Panc1 (cell line): ENCODE data around the gene GUF1. TPM values are rescaled to one million over a fixed set of nuclear protein-coding genes. Genes with fewer than 3 reads are reported as not detected.

Source experiments
- ATAC-seq: fragments of 200-7000 bp; cut with Tn5 transposase; 2 replicates; pipeline ENCODE4 v1.9.1; 2020; ENCODE audit warnings: mild to moderate bottlenecking, moderate library complexity
- BruUV-seq: library from RNA; stranded (reverse); fragments of 400-500 nt; replicated peaks from 2 replicates; lab custom pipeline; 2021; lab: Mats Ljungman, UMichigan
- CTCF ChIA-PET: fragments of 300-600 bp; sonication (Branson Sonifier 250); formaldehyde crosslinking; loops from one replicate; lab custom pipeline; 2022; ENCODE audit warnings: antibody characterized with exemption; lab: Charles Lee
- POLR2A ChIA-PET: fragments of 300-600 bp; sonication (Branson Sonifier 250); formaldehyde crosslinking; loops from one replicate; lab custom pipeline; 2022; ENCODE audit warnings: antibody characterized with exemption; lab: Charles Lee
- DNase-seq: peaks from one replicate; pipeline ENCODE4 v3.0.0-alpha.2; 2010; ENCODE audit warnings: low read depth, low spot score
- H3K27ac ChIP-seq: 2 replicates; pipeline ENCODE4 v1.5.1; 2011; ENCODE audit warnings: mild to moderate bottlenecking, low read length, inconsistent platforms
- H3K27me3 ChIP-seq: fragments of 200-500 bp; sonication (Bioruptor generic); 2 replicates; pipeline ENCODE4 v1.6.0; 2014; ENCODE audit warnings: low read length, inconsistent platforms; ENCODE audit not compliant: control insufficient read depth, insufficient read depth
- H3K36me3 ChIP-seq: fragments of 200-500 bp; sonication (Bioruptor generic); 2 replicates; pipeline ENCODE4 v1.5.1; 2014; ENCODE audit warnings: inconsistent platforms, mild to moderate bottlenecking, low read length, moderate library complexity; ENCODE audit not compliant: control insufficient read depth, insufficient read depth
- H3K4me1 ChIP-seq: 2 replicates; pipeline ENCODE4 v1.5.1; 2011; ENCODE audit warnings: inconsistent platforms, mild to moderate bottlenecking, low read length, moderate library complexity; ENCODE audit not compliant: control insufficient read depth, insufficient read depth
- H3K4me3 ChIP-seq, 2 experiments: 2 replicates each; pipeline ENCODE4 v1.5.1; 2011 to 2012; ENCODE audit warnings: low read depth in 2 of 2, low read length in 2 of 2, mild to moderate bottlenecking in 2 of 2, inconsistent platforms in 1 of 2, moderate library complexity in 1 of 2
- H3K9me3 ChIP-seq: fragments of 200-500 bp; sonication (Bioruptor generic); 2 replicates; pipeline ENCODE4 v1.5.1; 2014; ENCODE audit warnings: low read depth, mild to moderate bottlenecking, inconsistent platforms, low read length, moderate library complexity; ENCODE audit not compliant: control insufficient read depth, insufficient read depth
- CTCF ChIP-seq: fragments of 450-650 bp; IDR thresholded peaks from 2 replicates; pipeline ENCODE4 v1.5.1; 2017; ENCODE audit warnings: mild to moderate bottlenecking
- POLR2AphosphoS5 ChIP-seq: IDR thresholded peaks from 2 replicates; pipeline ENCODE4 v1.6.1; 2012; ENCODE audit warnings: mild to moderate bottlenecking, low read depth, low read length, moderate library complexity
- SIN3A ChIP-seq: IDR thresholded peaks from 2 replicates; pipeline ENCODE4 v1.6.1; 2012; ENCODE audit warnings: low read depth, mild to moderate bottlenecking, low read length, moderate library complexity, borderline replicate concordance; ENCODE audit not compliant: insufficient read depth
- TCF7L2 ChIP-seq: IDR thresholded peaks from 2 replicates; pipeline ENCODE4 v1.6.1; 2011; ENCODE audit warnings: mild to moderate bottlenecking, low read depth, low read length, inconsistent platforms
- in situ Hi-C: cut with HindIII; loops from 2 replicates; pipeline ENCODE4 v1.10.0; 2016; ENCODE audit warnings: low sequenced_read_pairs, low pct_unique_long_range_greater_than_20kb
- intact Hi-C: fragments of 100-400 bp; cut with micrococcal nuclease; formaldehyde crosslinking; loops from one replicate; pipeline ENCODE4 v1.10.0; 2022; ENCODE audit not compliant: unreplicated experiment
- total RNA-seq: library from RNA; stranded (reverse); gene quantifications from one replicate; pipeline ENCODE4 v1.2.1, GENCODE V29; 2021; ENCODE audit not compliant: unreplicated experiment
- TF ChIP-seq, protein P1 (sequence below), 2 experiments: IDR thresholded peaks; 2 replicates each; pipeline ENCODE4 v1.6.1; 2011 to 2012; ENCODE audit warnings: low read depth in 2 of 2, control low read depth in 1 of 2, low read length in 1 of 2, mild to moderate bottlenecking in 1 of 2, moderate library complexity in 1 of 2; ENCODE audit not compliant: insufficient read depth in 1 of 2

GUF1 gene
- total RNA-seq, 1 experiment from 2014 or later, result 11.6 TPM

- no peak for TF ChIP-seq SIN3A
- TF ChIP-seq, protein P1, sequence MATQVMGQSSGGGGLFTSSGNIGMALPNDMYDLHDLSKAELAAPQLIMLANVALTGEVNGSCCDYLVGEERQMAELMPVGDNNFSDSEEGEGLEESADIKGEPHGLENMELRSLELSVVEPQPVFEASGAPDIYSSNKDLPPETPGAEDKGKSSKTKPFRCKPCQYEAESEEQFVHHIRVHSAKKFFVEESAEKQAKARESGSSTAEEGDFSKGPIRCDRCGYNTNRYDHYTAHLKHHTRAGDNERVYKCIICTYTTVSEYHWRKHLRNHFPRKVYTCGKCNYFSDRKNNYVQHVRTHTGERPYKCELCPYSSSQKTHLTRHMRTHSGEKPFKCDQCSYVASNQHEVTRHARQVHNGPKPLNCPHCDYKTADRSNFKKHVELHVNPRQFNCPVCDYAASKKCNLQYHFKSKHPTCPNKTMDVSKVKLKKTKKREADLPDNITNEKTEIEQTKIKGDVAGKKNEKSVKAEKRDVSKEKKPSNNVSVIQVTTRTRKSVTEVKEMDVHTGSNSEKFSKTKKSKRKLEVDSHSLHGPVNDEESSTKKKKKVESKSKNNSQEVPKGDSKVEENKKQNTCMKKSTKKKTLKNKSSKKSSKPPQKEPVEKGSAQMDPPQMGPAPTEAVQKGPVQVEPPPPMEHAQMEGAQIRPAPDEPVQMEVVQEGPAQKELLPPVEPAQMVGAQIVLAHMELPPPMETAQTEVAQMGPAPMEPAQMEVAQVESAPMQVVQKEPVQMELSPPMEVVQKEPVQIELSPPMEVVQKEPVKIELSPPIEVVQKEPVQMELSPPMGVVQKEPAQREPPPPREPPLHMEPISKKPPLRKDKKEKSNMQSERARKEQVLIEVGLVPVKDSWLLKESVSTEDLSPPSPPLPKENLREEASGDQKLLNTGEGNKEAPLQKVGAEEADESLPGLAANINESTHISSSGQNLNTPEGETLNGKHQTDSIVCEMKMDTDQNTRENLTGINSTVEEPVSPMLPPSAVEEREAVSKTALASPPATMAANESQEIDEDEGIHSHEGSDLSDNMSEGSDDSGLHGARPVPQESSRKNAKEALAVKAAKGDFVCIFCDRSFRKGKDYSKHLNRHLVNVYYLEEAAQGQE (IDR thresholded peaks at IDR 0.05; ENCODE audit: insufficient read depth in 1 of 2, low read depth in 2 of 2, low read length in 1 of 2), result no peak
- intact Hi-C loops (no loop called here), in situ Hi-C loops (no loop called here)
- Histone ChIP-seq H3K9me3 (no peaks in the 10 kb centered on the region), H3K27ac (no peak overlapping the region), H3K4me3 (no peak overlapping the region), H3K36me3 (no peaks in the 10 kb centered on the region), H3K27me3 (no peaks in the 10 kb centered on the region), H3K4me1 (no peaks in the 10 kb centered on the region)
- BruUV-seq, result no TSS peak
- ChIA-PET POLR2A (no interaction called here), CTCF (no interaction called here)
- no peak for ATAC-seq
- DNase-seq, result no peak
These were observed 6.6 kb upstream of the GUF1 start for GRCh38 chr4:44671636-44672035.

DNA sequence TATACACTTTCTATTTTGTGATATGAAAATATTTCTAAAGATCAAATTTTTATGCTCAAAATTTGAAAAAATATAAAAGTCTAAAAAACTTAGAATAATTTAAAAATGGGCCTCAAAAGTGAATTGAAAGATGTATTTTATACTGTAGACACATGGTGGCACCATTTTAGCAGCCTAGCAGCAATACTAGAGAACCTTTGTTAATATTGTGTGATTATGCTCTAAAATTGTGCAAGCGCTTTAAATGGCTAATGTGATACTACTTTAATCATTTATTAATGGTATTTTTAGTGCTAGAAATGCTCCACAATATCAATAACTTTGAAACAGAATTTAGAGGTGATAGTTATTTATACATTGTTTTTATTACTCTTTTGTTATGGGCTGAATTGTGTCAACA is 3.7 kb upstream of the GUF1 start:
- CTCF ChIA-PET, result no interaction called here
- ATAC-seq, result no peak
- H3K4me3 ChIP-seq, result no peak overlapping the region
- peaks cover 8% of the 10 kb centered on the region; the same call in 1 of the 2 replicates for H3K36me3 ChIP-seq
- no peaks in the 10 kb centered on the region for H3K27me3 ChIP-seq
- peak; percentile 11; the same call in 1 of the 2 replicates for TF ChIP-seq CTCF
- TF ChIP-seq POLR2AphosphoS5, result no peak
- H3K4me1 ChIP-seq, result no peaks in the 10 kb centered on the region
- intact Hi-C loops, result no loop called here
- POLR2A ChIA-PET, result no interaction called here
- DNase-seq, result no peak
- in situ Hi-C loops, result no loop called here
- H3K27ac ChIP-seq, result no peak overlapping the region
- no TSS peak for BruUV-seq
- no peaks in the 10 kb centered on the region for H3K9me3 ChIP-seq

DNA sequence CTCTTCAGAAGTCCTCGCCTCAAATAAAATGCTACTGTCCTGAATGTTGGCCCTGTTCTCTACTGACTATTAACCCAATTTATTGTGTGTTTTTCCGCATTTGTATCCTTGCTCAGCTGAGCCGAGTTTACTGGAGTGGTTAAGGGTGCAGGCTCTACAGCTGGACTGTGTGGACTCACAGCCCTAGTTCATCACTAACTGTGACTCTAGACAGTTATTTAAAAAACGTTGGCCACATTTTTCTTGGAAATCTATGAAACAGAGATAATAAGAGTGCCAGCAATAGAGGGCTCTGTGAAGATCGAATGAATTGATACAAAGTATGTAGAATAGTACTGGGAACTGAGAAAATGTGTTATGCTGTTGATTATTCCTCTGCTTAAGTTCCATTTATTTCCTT is 2.9 kb upstream of the GUF1 start:
- no TSS peak for BruUV-seq
- DNase-seq (no peak), ATAC-seq (no peak)
- POLR2A ChIA-PET, result interaction anchor here (0.6 kb wide), 1 partner anchor 33 kb away, joined by 3 read pairs; no protein-coding TSS in a partner anchor
- H3K27ac ChIP-seq, result no peak overlapping the region
- H3K27me3 ChIP-seq, result no peaks in the 10 kb centered on the region
- no peaks in the 10 kb centered on the region; the same call in 1 of the 2 replicates for H3K4me1 ChIP-seq
- intact Hi-C loops, result no loop called here
- TF ChIP-seq, protein P1 (IDR thresholded peaks at IDR 0.05; ENCODE audit: insufficient read depth in 1 of 2, low read depth in 2 of 2, low read length in 1 of 2), result no peak
- TF ChIP-seq CTCF (no peak), POLR2AphosphoS5 (no peak), TCF7L2 (no peak), SIN3A (no peak)
- CTCF ChIA-PET, result interaction anchor here (0.8 kb wide), 1 partner anchor 46 kb away, joined by 3 read pairs; no protein-coding TSS in a partner anchor
- H3K4me3 ChIP-seq, result no peak overlapping the region
- H3K36me3 ChIP-seq, result peaks cover 8% of the 10 kb centered on the region; the same call in 1 of the 2 replicates
- in situ Hi-C loops, result no loop called here
- no peaks in the 10 kb centered on the region for H3K9me3 ChIP-seq
